Liver (tissue), 9 donors: Measurements from ENCODE around the gene AK1. TPM values are rescaled to one million over a fixed set of nuclear protein-coding genes. Genes with fewer than 3 reads are reported as not detected.

Experiments used
- DNase-seq: peaks from one replicate; pipeline ENCODE4 v3.0.0-alpha.2; 2017; ENCODE audit warnings: low spot score
- H3K27ac ChIP-seq, 2 donors: one replicate each; pipeline ENCODE4 v1.7.0; 2013; ENCODE audit warnings: inconsistent platforms in 2 of 2, low read length in 2 of 2, control low read depth in 1 of 2, low read depth in 1 of 2, mild to moderate bottlenecking in 1 of 2
- H3K27me3 ChIP-seq, 4 donors: one replicate each; pipeline versions ENCODE4 v1.6.1 to v1.7.0; 2013; ENCODE audit warnings: low read length in 3 of 4, inconsistent platforms in 1 of 4, mild to moderate bottlenecking in 1 of 4, moderate library complexity in 1 of 4; ENCODE audit not compliant: control insufficient read depth in 4 of 4, insufficient read depth in 4 of 4
- H3K36me3 ChIP-seq, 4 donors: one replicate each; pipeline versions ENCODE4 v1.6.1 to v1.7.0; 2013; ENCODE audit warnings: low read length in 3 of 4, mild to moderate bottlenecking in 3 of 4, low read depth in 1 of 4, moderate library complexity in 1 of 4; ENCODE audit not compliant: control insufficient read depth in 4 of 4, insufficient read depth in 3 of 4
- H3K4me1 ChIP-seq, 4 donors: one replicate each; pipeline versions ENCODE4 v1.6.1 to v1.7.0; 2013; ENCODE audit warnings: low read length in 3 of 4, mild to moderate bottlenecking in 3 of 4, moderate library complexity in 1 of 4; ENCODE audit not compliant: control insufficient read depth in 4 of 4, insufficient read depth in 4 of 4
- H3K4me3 ChIP-seq, 3 donors: one replicate each; pipeline versions ENCODE4 v1.6.1 to v1.7.0; 2013; ENCODE audit warnings: low read length in 3 of 3, control low read depth in 1 of 3, low read depth in 1 of 3, mild to moderate bottlenecking in 1 of 3
- H3K9ac ChIP-seq, 2 donors: one replicate each; pipeline ENCODE4 v1.7.0; 2013; ENCODE audit warnings: low read length in 2 of 2, mild to moderate bottlenecking in 2 of 2, moderate library complexity in 2 of 2, control low read depth in 1 of 2, low read depth in 1 of 2
- H3K9me3 ChIP-seq, 4 donors: one replicate each; pipeline versions ENCODE4 v1.6.1 to v1.7.0; 2013; ENCODE audit warnings: low read length in 3 of 4; ENCODE audit not compliant: control insufficient read depth in 4 of 4
- EGR1 ChIP-seq, 2 donors: IDR thresholded peaks; 2 replicates each; pipeline ENCODE4 v1.6.1; 2016 to 2018; ENCODE audit warnings: antibody characterized with exemption in 2 of 2, low read depth in 2 of 2
- FOXA1 ChIP-seq: IDR thresholded peaks from 2 replicates; pipeline ENCODE4 v1.6.1; 2016; ENCODE audit warnings: antibody characterized with exemption
- GABPA ChIP-seq, 2 donors: IDR thresholded peaks in 1 of 2; conservative IDR thresholded peaks in 1 of 2; 2 replicates each; pipeline ENCODE4 v1.6.1; 2016; ENCODE audit warnings: antibody characterized with exemption in 2 of 2, mild to moderate bottlenecking in 1 of 2, moderate library complexity in 1 of 2
- HNF4A ChIP-seq, 2 donors: conservative IDR thresholded peaks; 2 replicates each; pipeline ENCODE4 v1.6.1; 2016; ENCODE audit warnings: antibody characterized with exemption in 2 of 2, mild to moderate bottlenecking in 2 of 2
- HNF4G ChIP-seq: IDR thresholded peaks from 2 replicates; pipeline ENCODE4 v1.6.1; 2016; ENCODE audit warnings: antibody characterized with exemption
- JUND ChIP-seq, 2 donors: IDR thresholded peaks; 2 replicates each; pipeline ENCODE4 v1.6.1; 2016; ENCODE audit warnings: antibody characterized with exemption in 2 of 2
- MAX ChIP-seq: IDR thresholded peaks from 2 replicates; pipeline ENCODE4 v1.6.1; 2016; ENCODE audit warnings: antibody characterized with exemption
- NR2F2 ChIP-seq: IDR thresholded peaks from 2 replicates; pipeline ENCODE4 v1.6.1; 2016; ENCODE audit warnings: antibody characterized with exemption
- RXRA ChIP-seq, 2 donors: IDR thresholded peaks; 2 replicates each; pipeline ENCODE4 v1.6.1; 2017 to 2018; ENCODE audit warnings: antibody characterized with exemption in 2 of 2, mild to moderate bottlenecking in 1 of 2
- SP1 ChIP-seq: IDR thresholded peaks from 2 replicates; pipeline ENCODE4 v1.6.1; 2018; ENCODE audit warnings: antibody characterized with exemption, mild to moderate bottlenecking
- TAF1 ChIP-seq: conservative IDR thresholded peaks from 2 replicates; pipeline ENCODE4 v1.6.1; 2016; ENCODE audit warnings: antibody characterized with exemption, mild to moderate bottlenecking
- YY1 ChIP-seq: IDR thresholded peaks from 2 replicates; pipeline ENCODE4 v1.6.1; 2016; ENCODE audit warnings: antibody characterized with exemption, mild to moderate bottlenecking
- WGBS: extraction: QIAGEN DNeasy Blood & Tissue Kit; methylation state at CpG from one replicate; pipeline ENCODE4 v1.1.7; 2013; 5-methylcytosine and 5-hydroxymethylcytosine counted together
- polyA plus RNA-seq, 2 donors: library from polyadenylated mRNA; stranded (reverse) in 1 of 2; unstranded in 1 of 2; fragments of 200-250 nt in 1 of 2; fragments of >200 nt in 1 of 2; fragmentation: Nextera tagmentation in 1 of 2; extraction: Ambion mirVana in 1 of 2; gene quantifications; one replicate each; pipeline versions ENCODE4 v1.2.1 to v1.2.3, GENCODE V29; 2013 to 2015
- total RNA-seq, 2 donors: library from RNA; depleted of rRNA; stranded (reverse); fragments of >200 nt; gene quantifications; one replicate each; pipeline ENCODE4 v1.2.3, GENCODE V29; 2014
- TF ChIP-seq, protein P1 (sequence below): IDR thresholded peaks from 2 replicates; pipeline ENCODE4 v1.6.1; 2016; ENCODE audit warnings: antibody characterized with exemption, mild to moderate bottlenecking
- TF ChIP-seq, protein P2 (sequence below): fragments of 150-350 bp; IDR thresholded peaks from 2 replicates; pipeline ENCODE4 v1.5.1; 2017; ENCODE audit warnings: improper control_type of control experiment, low read depth, low read length; ENCODE audit not compliant: missing input control
- donor health status: healthy.
- donor health status: healthy.
- donor health status: healthy.
- donor health status: healthy.
- donor health status: healthy.

AK1 gene
- total and polyA plus RNA-seq, 4 donors = 10.6 to 78.3 (median 29.6) TPM

DNA sequence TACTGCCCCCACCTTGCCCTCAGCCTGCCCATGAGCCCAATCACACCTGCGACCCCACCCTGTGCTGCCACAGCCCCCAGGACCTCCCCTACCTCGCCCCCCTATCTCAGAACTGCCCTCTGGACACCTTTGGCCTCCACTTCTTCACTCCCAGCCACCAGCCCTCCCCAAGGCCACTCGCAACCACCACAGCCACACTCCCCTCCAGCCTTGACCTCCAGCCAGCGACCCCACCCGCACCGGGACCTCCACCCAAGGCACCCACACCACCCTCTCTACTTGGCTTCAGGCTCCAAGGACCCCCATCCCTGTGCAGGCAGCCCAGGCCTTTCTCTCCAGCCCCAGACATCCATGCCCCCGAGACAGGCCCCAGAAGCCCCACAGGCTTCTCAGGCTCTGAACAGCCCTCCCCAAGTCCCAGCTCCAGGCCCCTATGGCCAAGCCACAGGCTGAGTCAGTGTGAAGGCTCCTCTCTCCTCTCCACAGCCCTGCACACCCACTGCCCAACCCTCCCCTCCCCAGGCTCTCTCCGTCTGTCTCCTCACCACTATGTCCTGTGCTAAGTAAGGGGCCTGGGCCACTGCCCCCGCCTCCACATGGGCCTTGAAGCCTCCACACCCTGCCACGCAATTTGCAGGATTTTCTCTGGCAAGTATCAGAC, 2.0 kb downstream of the AK1 start:
- H3K27me3 ChIP-seq = no peaks in the 10 kb centered on the region
- H3K36me3 ChIP-seq = peaks cover 0 to 3% (median under 1%) of the 10 kb centered on the region in 4 donors
- H3K27ac ChIP-seq = no peak overlapping the region
- peaks cover 10 to 37% (median 24%) of the 10 kb centered on the region in 4 donors for H3K4me1 ChIP-seq
- H3K9me3 ChIP-seq = no peaks in the 10 kb centered on the region
- DNase-seq = no peak
- WGBS = 92% methylated on average over 10 of the region's 10 CpGs
- H3K9ac ChIP-seq = no peak overlapping the region
- TF ChIP-seq RXRA (IDR thresholded peaks at IDR 0.05) (no peak), NR2F2 (no peak), JUND (IDR thresholded peaks at IDR 0.05) (no peak)
- H3K4me3 ChIP-seq = no peak overlapping the region

GRCh38 chr9:127874301-127875221, 2.9 kb downstream of the AK1 start:
- no peak overlapping the region for H3K9ac ChIP-seq
- peaks cover 0 to 3% (median under 1%) of the 10 kb centered on the region in 4 donors for H3K36me3 ChIP-seq
- H3K9me3 ChIP-seq = no peaks in the 10 kb centered on the region
- DNase-seq = no peak
- no peak overlapping the region for H3K27ac ChIP-seq
- WGBS = 91% methylated on average over 19 of the region's 19 CpGs
- no peak overlapping the region for H3K4me3 ChIP-seq
- no peak for TF ChIP-seq HNF4A (conservative IDR thresholded peaks at IDR 0.05)
- TF ChIP-seq, protein P1, sequence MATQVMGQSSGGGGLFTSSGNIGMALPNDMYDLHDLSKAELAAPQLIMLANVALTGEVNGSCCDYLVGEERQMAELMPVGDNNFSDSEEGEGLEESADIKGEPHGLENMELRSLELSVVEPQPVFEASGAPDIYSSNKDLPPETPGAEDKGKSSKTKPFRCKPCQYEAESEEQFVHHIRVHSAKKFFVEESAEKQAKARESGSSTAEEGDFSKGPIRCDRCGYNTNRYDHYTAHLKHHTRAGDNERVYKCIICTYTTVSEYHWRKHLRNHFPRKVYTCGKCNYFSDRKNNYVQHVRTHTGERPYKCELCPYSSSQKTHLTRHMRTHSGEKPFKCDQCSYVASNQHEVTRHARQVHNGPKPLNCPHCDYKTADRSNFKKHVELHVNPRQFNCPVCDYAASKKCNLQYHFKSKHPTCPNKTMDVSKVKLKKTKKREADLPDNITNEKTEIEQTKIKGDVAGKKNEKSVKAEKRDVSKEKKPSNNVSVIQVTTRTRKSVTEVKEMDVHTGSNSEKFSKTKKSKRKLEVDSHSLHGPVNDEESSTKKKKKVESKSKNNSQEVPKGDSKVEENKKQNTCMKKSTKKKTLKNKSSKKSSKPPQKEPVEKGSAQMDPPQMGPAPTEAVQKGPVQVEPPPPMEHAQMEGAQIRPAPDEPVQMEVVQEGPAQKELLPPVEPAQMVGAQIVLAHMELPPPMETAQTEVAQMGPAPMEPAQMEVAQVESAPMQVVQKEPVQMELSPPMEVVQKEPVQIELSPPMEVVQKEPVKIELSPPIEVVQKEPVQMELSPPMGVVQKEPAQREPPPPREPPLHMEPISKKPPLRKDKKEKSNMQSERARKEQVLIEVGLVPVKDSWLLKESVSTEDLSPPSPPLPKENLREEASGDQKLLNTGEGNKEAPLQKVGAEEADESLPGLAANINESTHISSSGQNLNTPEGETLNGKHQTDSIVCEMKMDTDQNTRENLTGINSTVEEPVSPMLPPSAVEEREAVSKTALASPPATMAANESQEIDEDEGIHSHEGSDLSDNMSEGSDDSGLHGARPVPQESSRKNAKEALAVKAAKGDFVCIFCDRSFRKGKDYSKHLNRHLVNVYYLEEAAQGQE = no peak
- TF ChIP-seq TAF1 = no peak
- no peak for TF ChIP-seq JUND (IDR thresholded peaks at IDR 0.05)
- TF ChIP-seq YY1 = no peak
- TF ChIP-seq GABPA (IDR thresholded peaks at IDR 0.05 in 1 of 2, conservative IDR thresholded peaks at IDR 0.05 in 1 of 2) = no peak
- no peak for TF ChIP-seq FOXA1
- no peak for TF ChIP-seq HNF4G
- TF ChIP-seq, protein P2, sequence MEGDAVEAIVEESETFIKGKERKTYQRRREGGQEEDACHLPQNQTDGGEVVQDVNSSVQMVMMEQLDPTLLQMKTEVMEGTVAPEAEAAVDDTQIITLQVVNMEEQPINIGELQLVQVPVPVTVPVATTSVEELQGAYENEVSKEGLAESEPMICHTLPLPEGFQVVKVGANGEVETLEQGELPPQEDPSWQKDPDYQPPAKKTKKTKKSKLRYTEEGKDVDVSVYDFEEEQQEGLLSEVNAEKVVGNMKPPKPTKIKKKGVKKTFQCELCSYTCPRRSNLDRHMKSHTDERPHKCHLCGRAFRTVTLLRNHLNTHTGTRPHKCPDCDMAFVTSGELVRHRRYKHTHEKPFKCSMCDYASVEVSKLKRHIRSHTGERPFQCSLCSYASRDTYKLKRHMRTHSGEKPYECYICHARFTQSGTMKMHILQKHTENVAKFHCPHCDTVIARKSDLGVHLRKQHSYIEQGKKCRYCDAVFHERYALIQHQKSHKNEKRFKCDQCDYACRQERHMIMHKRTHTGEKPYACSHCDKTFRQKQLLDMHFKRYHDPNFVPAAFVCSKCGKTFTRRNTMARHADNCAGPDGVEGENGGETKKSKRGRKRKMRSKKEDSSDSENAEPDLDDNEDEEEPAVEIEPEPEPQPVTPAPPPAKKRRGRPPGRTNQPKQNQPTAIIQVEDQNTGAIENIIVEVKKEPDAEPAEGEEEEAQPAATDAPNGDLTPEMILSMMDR = no peak
- TF ChIP-seq NR2F2 = no peak
- TF ChIP-seq MAX = no peak
- no peak for TF ChIP-seq RXRA (IDR thresholded peaks at IDR 0.05)
- no peak for TF ChIP-seq SP1
- no peak for TF ChIP-seq EGR1 (IDR thresholded peaks at IDR 0.05; ENCODE audit: low read depth in 2 of 2)
- H3K27me3 ChIP-seq = no peaks in the 10 kb centered on the region
- peaks cover 12 to 37% (median 24%) of the 10 kb centered on the region in 4 donors for H3K4me1 ChIP-seq
